Left renal pelvis (tissue), 4 donors: ENCODE data around the gene MYH8. TPM values are rescaled to one million over a fixed set of nuclear protein-coding genes. Genes with fewer than 3 reads are reported as not detected.

Experiments
- DNase-seq, 4 donors: peaks; one replicate each; pipeline ENCODE4 v3.0.0-alpha.2; 2013; ENCODE audit warnings: low read depth in 4 of 4, low spot score in 3 of 4
- polyA plus RNA-seq, 4 donors: library from polyadenylated mRNA; unstranded; fragments of 120-200 nt; gene quantifications; one replicate each; pipeline ENCODE4 v1.2.1, GENCODE V29; 2013; ENCODE audit not compliant: insufficient read length in 4 of 4

MYH8 gene
- under 1 TPM; 0.31 to 0.79 (median 0.63) TPM for polyA plus RNA-seq

DNA sequence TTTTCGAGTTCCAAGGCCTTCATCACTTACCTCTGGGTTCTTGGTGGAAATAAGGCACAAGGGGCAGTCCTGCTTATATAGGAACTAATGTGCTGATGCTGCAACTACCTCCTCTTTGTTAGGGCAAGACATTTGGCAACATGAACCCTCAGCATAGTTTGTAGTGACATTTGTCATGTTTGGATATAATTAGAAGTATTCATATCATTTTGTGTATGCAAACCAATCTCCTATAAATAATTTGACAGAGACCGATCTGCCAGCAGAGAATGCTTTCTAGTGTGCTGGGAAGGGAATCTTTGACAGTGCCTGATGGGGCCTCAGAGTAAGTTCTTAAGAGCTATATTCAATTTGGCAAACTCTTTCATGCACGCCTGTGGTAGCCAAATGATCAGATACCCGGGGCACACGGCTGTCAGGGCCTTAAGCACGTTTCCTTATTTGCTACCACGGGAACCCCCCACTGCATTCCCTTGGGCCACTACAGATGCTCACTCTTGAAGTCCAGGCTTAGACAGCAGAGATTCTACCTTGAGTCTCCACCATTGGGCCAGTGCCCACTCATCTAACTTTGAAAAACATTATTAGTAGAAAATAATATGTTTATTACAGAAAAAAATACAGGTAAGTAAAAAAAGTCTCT, at the start of gene MYH8:
TSS of gene MYH8 (minus strand) at position 51 of the 643 bp plus-strand sequence. CDS start 1,723 bp downstream, outside the sequence.
- no peak for DNase-seq

DNA sequence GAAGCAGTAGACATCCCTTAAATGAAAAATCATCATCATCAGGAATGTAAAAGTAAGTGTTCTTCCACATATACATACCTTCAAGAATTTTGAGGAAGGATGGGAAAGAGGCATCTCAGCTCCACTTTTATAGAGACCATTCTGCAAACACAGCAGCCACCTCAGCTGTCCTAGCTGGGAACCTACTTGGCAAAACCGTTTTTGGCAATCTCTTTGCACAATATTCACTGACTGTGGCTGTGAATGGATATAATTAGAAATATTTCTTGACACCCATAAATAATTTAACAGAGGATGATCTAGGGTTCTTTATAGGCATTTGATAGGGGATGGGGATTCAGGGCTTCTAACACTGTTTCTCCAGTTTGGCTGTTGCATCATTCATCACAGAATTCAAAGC, 47.7 kb upstream of the MYH8 start, which contains the start of gene MYH4:
TSS of gene MYH4 (minus strand) at position 101 of the 400 bp plus-strand sequence. CDS start 2,814 bp downstream, outside the sequence.
- DNase-seq = no peak

DNA sequence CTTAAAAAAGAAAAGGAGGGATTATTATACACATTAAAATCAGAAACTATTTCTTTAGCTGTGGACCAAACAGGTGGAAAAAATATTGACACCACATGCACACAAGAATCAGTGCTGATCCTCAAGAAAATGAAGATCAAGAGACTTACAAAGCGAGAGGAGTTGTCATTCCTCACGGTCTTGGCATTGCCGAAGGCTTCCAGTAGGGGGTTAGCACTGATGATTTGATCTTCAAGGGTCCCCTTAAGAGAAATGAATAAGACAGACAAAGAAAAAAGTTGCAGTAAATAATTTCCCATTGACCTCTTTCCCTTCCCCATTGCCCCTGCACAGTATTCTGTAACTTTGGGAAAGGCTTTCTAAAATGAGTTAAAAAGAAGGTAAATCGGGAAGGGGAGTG, 41.7 kb upstream of the MYH8 start:
- DNase-seq = no peak

DNA sequence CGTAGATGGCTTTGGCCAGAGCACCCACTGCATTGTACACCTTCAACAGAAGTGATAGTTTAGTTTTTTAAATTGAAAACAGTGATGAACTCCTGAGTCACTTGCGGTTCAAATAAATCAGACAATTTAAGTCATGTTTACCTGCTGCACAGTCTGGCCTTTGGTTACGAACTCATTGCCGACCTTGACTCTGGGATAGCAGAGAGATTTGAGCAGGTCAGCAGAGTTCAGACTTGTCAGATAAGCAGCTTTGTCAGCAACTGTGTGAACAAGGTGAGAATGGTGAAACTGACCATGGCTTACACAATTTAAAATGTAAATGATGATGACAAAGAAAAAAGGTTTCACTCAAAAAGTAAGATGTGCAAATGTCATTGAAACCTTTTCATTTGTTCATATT, 38.3 kb upstream of the MYH8 start:
- no peak for DNase-seq

DNA sequence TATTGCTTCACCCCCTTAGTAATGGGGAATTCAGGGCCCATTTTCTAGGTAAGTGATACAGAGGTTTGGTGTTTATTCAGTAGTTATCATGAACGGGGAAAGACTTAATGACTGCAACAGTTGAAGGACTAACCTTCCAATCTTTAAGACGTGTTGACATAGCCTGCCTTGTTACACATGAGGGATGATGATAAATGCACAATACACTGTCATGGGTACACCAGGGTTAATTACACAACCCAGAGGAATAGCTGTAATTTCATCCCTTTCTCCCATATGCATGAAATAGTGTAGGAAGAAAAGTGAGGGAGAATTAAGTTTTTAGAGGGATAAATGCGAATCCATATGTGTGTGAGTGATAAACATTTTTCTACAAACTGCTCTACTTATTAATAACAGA, 37.0 kb upstream of the MYH8 start:
- DNase-seq = peak in 1 of 4 donors; percentile 21

DNA sequence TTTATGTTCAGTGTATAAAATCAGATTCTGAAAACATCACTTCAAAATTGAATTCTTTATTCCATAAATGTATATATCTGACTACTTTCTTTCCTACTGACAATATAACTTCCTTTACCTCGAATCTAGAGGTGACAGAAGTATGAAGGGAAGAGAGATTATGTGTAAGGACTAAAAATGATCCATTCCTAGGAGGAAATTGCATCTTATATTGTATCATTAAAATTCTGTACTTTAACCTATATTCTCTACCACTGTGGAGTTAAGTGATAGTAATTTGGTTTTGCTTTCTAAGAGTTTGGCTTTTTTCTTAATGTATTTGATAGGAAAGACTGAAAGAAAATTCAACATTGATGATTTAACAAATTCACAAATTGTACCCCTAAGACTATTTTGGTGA, 36.2 kb upstream of the MYH8 start:
- DNase-seq = no peak

DNA sequence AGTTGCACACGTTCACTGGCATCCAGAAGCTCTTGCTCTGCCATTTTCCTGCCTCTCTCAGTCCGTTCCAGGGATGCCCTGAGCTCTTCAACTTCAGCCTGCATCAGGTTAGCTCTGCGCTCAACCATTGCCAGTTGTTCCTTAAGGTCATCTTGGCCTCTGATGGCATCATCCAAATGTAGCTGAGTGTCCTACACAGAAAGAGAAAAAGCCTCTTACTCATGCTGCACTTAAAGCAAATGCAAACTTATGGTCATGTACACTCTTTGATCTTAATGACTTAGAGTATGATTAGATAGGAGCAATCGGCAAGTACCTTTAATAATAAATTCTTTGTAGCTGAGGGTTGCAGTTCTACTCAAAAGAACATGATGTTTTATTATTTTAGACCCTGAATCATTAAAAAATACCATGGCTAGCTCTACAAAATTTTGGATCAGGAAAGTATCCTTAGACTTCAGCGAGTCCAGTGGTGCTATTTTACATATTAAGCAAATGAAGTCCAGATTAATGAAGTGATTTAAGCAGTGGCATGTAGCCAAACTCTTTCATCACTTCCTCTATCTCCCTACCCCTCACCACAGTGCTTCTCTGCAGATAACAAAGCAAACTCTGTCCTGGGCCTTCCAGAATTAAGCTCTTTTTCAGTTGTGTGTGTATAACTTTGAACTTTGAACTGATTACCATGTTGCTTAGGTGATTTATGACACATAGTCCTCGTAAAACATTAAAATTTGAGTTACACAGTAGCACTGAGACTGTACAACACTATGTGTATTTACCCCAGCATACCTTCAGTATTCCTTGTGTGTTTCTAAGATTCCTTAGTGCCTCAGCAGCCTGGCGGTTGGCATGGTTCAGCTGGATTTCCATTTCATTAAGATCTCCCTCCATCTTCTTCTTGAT, 25.5 kb upstream of the MYH8 start:
- no peak for DNase-seq

DNA sequence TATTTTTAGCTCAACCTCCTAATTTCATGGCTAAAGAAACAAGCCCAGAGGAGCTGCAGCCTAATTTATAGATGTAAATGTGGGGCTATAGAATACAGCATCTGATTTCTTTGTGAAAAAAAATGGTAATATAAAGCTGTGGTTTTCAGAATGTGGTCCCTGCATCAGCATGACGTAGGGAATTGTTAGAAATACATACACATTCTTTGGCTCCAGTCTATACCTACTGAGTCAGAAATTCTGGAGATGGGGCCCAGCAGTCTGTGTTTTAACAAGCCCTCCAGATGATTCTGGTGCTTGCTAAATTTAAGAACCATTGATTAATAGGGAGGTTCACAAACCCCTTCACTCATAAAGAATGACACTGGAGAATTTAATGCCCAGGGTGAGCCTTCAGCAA, 18.1 kb upstream of the MYH8 start:
- no peak for DNase-seq

DNA sequence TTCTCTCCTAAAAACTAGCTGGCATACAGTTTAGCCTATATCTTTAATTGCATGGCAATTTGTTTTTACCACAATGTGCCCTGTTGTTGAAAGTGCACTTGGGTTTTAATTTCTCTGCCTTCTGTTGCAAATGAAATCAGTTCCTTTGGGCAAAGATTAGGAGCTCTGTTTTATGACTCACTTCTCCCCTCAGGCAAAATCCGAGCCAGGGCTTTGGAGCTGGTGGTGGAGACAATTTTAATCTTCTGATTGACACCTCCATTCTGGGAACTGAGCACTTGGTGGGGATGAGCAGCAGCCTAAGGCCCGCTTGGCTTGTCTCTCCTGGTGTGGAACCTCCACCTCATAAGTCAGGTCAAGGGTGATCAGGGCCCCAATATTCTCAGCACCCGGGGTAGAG, 13.3 kb upstream of the MYH8 start:
- no peak for DNase-seq

DNA sequence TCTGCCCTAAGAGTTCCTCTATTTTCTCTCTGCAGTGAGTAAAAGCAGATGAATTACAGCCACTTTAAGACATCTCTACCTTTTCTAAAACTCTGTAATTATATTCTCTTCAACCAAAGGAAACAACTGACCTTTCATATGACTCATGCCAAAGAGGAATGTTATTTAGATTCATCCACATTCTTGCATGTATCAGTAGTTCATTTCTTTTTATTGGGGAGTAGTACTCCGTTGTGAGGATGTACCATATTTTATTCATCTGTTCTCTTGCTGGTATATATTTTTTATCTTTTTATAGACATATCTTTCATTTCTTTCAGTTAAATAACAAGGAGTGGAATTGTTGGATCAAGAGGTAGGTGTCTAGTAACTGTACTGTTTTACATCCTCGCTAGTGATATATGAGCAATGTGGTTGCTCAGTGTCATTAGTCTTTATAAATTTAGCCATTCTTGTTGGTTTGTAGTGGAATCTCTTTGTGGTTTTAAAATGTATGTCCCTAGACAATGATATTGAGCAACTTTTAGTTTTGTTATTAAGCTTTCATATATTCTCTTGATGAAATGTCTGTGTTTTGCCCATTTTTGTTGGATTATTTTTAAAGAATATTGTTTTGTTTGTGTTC, 7.8 kb upstream of the MYH8 start:
- DNase-seq = no peak

DNA sequence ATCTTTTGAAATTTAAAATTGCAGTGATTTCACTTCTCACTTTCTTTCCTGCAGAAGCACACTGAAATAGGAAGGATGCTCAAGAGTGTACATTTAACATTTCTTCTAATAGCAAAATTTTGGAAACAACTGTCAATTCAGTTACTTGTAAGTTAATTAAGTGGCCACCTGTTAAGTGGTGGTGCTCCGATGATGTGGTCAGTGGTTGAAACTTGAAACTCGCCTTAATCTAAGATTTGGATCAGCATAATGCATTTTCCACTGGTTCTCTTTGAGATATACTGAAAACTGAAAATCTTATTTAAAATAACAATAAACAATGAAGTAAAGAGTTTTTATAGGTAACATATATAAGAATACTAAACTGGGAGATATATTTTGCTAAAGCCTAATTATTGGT, 7.0 kb upstream of the MYH8 start:
- no peak for DNase-seq

DNA sequence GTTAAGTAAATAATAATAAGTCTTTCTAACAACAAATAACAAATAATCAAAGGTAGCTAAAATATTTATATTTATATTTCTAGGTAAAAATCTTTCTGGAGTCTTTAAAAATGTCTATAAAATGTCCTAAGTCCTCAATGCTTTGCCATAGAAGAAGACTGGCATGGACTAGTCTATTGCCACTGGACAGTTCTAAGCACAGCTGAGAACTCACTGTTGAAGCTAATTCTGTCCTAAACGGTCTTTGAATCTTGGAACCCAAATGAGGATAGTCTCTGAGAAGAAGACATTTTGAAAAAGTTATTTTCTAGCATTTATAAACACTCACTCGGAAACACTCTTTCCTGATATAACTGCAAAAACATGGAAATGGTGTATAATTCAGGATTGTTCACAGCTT, 539 bp downstream of the MYH8 start:
- no peak for DNase-seq

DNA sequence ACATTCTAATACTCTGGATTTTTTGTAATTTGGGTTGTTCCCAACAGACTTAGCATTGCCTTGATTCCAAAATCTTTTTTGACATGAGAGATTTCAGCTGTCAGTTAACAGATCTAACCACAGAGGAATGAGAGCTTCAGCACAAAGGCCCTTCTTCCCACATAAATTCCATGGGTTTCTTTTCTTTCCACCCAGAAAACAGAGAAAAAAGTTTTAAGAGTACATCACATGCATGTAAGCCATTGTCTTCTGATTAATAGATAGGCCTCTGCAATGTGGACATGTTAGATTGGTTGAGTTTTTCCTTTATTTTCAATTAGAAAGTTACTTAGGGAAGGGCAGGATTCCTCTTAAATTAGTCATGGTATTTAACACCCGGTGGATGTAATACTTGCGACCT, 939 bp downstream of the MYH8 start:
- no peak for DNase-seq

DNA sequence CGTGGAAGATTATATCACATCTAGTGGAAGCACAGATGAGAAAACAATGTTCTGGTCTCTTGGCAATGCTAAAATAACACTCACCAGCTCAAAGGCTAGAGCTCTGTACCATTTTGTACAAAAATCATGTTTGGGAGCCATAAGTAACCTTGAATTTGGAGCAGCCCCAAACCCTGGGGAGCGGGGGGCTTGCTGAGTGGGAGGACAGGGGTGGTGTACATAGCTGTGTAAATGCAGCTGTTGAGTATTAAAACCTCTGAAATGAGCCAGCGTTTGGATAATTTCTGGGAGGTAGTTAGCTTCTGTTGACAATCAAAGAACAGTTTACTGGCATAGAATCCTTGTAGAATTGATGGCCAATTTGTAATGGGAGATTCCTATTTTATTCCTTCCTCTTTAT, 4.3 kb downstream of the MYH8 start:
- no peak for DNase-seq

DNA sequence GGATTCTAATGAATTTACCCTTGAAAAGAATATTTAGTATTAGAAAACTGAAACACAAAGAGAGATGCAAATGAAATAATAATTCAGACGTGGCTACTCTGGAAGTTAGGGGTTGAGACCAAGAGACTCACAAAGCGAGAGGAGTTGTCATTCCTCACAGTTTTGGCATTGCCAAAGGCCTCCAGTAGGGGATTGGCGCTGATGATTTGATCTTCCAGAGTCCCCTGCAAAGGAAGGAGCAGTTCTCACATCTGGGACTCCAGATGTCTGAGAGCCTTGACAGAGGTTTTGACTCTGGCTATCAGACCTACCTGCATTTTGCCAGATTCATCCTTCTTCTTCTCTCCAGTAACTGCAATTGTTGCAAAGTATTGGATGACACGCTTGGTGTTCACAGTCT, 6.6 kb downstream of the MYH8 start:
- DNase-seq = no peak

DNA sequence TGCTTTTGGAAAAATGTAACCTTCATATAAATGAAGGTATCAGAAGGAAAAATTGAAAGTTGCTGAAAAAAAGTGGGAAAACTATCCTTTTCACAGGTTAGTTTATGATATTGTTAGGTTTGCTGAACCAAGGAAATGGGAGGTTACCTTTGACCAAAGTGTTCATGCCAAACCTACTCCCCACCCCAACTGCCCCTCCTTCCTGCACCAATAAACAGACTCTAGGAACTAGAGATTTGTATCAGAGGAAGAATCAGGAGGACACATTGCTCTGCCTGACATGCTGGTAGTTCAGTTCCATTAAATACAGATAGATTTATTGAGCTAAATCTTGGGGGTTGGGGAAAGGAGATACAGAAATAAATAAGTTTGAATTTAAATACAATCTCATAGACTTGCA, 18.2 kb downstream of the MYH8 start:
- DNase-seq = no peak

DNA sequence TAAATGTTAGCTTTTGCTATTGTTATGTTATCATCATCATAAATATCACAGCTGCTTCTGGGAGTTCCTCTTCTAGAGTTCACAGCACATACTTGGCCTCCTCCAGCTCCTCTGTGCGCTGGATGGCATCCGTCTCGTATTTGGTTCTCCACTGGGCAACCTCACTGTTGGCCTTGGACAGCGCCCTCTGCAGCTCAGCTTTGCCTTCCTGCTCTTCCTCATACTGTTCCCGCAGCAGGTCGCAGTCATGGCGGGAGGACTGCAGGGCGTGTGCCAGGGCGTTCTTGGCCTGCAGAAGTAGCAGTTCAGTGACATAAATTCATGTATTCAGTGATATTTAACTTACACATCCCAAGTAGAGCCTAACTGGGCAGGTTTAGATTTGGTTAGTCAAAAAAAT, 23.4 kb downstream of the MYH8 start:
- no peak for DNase-seq

DNA sequence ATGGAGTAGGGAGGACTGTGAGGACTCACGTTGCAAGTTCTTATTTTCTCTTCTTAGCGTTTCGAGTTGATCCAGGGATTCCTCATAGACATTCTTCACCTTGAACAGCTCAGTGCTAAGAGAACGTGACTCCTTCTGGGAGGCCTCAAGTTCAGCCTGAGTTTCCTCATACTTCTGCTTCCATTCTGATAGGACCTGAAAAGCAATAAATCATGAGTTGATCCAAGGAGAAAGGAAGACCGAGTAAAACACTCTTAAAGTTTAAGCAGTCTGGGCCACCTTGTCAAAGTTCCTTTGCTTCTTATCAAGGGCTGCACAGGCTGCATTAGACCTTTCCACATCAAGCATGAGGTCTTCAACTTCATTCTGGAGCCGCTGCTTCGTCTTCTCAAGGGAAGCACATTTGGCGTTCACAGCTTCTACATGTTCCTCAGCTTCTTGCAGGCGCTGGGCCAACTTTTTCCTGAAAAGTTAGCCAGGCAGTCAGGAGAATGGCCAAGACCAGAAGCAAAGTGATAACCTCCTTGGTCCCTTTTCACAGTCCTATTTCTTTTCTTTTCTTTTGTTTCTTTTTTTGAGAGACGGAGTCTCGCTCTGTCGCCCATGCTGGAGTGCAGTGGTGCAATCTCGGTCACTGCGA, 25.1 kb downstream of the MYH8 start:
- no peak for DNase-seq

DNA sequence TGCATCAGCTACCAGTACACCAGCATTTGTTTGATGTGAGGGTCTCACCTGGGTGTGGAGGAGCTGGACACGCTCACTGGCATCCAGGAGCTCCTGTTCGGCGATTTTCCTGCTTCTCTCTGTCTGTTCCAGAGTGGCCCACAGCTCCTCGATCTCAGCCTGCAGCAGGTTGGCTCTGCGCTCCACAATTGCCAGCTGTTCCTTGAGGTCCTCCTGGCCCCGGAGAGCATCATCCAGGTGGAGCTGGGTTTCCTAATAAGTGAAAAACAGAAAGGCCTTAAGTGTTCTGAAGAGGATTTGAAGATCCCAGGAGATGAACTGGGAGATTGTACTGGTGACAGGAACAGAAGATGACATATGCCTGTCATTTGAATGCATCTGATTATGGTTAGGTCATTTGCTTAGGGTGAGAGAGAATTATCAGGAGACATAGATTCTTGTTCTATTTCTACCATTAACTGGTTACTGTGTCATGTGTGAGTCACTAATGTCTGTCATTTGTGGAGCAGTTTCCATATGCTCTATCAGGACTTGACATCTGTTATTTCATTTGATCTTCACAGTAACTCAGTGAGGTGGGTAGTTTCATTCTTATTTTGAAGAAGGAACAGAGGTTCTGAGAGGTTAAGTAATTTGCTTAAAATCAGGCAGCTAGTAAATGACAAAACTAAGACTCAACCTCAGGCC, 27.4 kb downstream of the MYH8 start:
- no peak for DNase-seq

DNA sequence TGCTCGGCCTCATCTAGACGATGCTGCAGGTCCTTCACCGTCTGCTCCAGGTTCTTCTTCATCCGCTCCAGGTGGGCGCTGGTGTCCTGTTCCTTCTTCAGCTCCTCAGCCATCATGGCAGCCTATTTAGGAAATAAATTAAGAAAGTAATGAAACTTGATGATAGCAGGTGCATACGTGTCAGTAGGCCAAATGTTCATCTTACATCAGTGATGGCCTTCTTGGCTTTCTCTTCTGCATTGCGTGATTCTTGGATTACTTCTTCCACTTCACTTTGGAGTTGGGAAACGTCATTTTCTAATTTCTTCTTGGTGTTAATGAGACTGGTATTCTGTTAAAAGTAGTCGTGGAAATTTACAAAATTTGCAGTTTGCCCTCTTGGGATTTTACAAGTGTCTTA, 28.9 kb downstream of the MYH8 start:
- DNase-seq = no peak
